AG08395 (cell line): ENCODE measurements around the gene PSORS1C2.

Source experiments
- DNase-seq: peaks from one replicate; pipeline ENCODE4 v3.0.0; 2012; ENCODE audit warnings: mixed read lengths, low spot score

Gene PSORS1C2

DNA sequence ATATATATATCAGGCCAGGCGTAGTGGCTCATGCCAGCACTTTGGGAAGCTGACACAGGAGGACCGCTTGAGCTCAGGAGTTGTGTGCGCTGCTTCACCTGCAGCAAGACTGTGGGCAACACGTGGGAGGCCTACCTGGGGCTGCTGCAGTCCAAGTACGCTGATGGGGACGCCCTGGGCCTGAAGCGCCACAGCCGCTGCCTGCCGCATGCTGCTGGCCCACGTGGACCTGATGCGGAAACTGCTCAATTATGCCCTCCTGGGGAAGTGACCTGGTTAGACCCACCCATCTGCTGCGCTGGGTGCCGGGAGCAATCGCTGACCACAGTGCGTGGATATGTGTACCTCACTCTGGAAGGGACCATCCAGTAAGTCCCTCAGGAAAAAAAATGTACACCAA, 1.8 kb upstream of the PSORS1C2 start:
- no peak for DNase-seq

DNA sequence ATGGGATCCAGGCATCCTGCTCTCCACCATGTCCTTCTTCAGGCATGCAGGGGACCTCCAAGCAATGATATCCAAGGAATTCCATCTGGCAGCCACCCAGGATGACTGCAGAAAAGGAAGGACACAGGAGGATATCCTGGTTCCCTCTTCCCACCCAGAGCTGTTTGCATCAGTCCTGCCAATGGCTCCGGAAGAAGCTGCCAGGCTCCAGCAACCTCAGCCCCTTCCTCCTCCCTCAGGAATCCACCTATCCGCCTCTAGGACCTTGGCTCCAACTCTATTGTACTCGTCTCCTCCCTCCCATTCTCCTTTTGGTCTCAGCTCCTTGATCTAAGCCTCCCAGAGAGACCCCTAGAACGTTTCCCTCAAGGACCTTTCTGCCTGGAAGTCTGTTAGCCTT, 733 bp upstream of the PSORS1C2 start:
- DNase-seq: peak; percentile 33

DNA sequence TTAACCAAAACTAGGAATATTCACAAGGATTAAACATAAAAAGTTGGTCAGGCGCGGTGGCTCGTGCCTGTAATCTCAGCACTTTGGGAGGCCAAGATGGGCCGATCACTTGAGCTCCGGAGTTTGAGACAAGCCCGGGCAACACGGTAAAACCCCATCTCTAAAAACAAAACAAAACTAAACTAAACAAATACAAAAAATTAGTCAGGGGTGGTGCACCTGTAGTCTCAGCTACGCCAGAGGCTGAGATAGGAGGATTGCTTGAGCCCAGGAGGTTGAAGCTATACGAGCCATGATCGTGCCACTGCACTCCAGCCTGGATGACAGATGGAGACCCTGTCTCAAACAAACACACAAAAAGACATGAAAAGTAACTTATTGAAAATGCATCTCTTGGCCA, 3.2 kb downstream of the PSORS1C2 start:
- no peak for DNase-seq

DNA sequence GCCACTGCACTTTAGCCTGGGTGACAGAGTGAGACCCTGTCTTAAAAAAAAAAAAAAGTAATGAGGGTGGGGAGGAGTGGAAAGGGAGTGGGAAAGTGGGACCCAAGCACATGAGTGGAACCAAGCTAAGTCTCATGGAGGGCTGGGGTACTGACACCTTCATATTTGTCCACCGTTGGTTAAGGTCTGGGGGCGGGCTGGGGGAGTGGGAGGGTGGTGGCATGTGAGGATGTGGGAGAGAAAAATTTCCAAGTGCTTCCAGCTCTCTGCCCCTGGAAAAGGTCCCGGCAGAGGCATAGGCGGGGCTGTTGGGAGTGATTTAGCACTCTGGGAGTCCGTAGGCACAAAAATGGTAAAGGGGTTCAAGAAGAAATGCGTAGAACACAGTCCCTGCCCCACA, 6.1 kb downstream of the PSORS1C2 start:
- no peak for DNase-seq

DNA sequence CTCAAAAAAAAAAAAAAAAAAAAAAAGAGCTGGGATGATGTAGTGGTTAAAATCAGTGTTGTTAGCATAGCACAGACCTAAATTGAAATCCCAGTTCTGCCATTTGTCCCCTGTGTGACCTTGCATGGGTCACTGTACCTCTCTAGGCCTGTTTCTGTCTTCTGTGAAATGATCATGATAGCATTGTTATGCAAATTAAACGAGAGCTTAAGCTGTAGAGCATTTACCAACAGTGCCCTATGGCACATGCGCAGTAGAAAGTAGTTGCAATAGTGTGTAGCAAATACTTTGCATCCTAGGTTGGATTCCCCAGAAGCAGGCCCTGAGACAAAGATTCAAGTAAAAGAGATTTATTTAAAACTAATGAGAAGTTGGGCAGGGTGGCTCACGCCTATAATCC, 7.3 kb downstream of the PSORS1C2 start:
- DNase-seq: no peak

DNA sequence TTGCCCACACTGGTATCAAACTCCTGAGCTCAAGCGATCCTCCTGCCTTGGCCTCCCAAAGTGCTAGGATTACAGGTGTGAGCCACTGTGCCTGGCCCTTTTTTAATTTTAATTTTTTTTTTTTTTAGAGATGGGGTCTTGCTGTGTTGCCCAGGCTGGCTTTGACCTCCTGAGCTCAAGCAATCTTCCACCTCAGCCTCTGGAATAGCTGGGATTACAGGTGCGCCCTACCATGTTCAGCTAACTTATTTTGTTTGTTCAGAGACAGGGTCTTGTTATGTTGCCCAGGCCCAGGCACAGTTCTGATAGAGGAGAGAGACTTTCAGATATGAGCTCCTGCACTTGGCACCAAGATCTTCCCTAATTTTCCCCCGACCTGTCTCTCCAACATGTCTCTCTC, 8.1 kb downstream of the PSORS1C2 start:
- DNase-seq: no peak

DNA sequence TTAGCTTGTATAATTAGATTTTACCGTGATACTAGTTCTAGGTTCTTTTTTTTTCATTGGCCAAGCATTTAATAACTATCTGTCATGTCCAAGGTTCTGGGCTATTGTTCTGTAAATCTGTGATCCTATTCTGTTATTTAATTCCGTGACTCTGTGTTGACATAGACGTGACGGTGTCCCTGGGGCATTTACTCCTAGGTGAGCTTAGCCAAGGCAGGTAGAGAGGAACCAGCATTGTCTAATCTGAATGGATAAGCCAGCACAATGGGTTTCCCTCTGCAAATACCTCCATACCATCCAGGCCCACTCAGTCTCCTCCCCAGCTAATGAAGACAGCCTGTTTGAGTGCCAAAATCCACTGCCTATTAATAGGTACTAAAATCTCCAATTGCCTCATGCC, 9.7 kb downstream of the PSORS1C2 start:
- DNase-seq: no peak

DNA sequence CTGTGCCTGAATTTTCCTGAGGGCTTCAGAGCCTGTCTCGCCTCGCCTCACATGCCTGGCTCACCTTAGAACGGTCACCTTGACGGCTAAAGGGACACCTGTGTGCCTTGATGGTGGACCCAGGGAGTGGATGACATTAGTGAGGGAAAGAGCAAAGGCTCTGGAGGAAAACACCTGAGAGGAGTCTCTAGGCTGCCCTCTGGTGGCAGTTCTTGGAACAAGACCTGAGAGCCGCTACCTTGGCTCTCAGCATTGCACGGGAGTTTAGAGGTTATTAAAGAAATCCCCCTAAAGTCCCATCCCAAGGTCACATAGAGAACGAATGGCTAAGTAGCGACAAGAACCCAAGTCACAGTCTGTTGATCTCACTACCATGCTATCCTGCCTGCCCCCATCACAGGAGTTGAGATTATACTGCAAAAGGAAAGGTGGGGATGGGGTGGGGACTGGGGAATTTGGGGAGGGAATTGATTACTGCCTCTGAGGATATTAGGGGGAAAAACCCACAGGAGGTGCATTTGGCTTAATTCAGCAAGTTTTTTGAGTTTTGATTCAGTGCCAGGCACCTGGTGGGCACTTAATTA, 10.7 kb downstream of the PSORS1C2 start:
- DNase-seq: peak; percentile 59

DNA sequence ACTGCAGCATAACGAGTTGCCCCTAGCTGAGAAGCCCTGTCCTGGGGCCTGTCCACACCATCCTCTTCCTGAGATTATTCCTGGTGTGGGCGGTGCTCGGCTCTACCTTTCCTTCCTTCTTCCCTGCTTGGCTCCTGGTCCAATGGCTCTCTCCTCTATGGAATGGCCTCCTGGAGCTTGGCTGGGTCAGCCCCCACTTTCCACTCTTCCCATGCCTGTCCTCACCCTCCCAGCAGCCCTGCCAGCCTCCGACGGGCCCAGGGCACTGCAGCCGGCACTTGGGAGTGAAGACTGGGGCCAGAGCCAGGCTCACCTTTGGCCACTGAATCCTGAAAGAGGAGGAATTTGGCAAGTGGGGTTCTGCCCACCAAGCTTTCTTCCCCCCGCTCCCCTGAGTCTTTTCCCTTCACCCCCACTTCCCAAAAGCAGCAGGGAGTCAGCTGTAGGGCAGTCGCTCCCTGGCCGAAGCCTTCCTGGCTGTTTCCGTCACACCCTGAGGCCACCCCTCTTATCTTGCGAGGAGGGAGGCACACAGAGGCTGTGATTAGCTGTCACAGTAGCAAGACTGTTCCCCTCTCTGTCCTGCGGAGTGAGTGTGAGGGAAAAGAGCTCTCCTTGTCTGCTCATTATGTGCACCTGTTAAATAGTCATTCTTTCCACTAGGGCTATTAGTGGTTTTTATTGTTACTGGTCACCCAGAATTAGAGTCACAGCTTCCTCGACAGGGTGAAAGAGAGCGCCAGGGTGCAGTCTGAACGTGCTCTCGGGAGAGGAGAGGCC, 12.3 kb downstream of the PSORS1C2 start:
- DNase-seq: no peak

DNA sequence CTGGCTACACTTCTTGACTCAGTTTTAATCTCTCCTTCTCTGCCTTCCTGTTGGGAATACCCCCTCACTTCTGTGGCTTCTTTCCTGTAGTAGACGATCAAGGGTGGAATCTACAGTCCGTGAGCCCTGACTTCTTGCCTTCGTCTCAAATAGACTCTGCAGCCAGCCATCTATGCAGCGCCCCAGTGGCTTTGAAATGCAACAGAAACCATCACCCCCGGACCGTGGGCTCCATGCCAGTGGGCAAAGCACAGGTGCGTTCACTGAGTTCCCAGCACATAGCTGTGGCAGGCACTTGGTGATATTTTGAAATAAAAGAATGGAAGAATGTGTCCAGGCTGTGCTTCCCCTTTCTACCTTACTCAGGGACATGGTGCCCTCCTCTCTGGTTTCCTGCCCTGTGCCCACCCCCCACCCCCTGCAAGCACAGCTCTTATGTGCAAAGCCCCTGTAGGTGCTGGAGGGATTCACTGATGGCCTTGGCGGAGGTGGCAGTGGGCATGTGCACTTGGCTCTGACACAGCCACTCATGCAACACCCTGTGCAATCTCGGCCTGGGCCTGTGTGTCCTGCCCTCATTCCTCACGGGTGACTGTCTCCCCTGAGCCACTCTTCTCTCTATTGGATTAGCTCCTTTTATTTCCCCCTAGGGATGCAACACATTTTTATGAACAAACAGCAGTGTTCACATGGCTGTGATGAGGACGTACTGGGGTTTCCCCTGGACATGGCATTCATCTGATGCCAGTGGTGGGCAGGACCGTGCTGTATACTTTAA, 13.1 kb downstream of the PSORS1C2 start:
- peak; percentile 86 for DNase-seq

DNA sequence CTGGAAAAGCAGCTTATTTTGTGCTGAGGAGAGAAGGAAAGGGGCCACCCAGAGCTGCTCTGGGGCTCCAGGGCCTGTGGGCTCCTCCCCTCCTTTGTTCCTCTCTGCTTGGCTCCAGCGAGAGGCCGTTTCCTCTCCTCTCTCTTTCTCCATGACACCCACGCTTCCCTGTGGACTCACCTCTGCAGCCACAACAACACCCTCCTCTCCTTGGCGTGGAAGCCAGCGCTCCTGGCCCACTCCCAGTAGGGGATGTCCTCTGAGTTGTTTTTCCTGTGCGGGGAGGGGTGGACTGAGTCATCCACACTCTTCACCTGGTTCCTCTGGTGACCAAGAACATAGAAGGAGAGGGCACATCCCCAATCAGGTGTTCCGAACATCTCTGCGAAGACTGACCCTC, 13.7 kb downstream of the PSORS1C2 start:
- DNase-seq: no peak

DNA sequence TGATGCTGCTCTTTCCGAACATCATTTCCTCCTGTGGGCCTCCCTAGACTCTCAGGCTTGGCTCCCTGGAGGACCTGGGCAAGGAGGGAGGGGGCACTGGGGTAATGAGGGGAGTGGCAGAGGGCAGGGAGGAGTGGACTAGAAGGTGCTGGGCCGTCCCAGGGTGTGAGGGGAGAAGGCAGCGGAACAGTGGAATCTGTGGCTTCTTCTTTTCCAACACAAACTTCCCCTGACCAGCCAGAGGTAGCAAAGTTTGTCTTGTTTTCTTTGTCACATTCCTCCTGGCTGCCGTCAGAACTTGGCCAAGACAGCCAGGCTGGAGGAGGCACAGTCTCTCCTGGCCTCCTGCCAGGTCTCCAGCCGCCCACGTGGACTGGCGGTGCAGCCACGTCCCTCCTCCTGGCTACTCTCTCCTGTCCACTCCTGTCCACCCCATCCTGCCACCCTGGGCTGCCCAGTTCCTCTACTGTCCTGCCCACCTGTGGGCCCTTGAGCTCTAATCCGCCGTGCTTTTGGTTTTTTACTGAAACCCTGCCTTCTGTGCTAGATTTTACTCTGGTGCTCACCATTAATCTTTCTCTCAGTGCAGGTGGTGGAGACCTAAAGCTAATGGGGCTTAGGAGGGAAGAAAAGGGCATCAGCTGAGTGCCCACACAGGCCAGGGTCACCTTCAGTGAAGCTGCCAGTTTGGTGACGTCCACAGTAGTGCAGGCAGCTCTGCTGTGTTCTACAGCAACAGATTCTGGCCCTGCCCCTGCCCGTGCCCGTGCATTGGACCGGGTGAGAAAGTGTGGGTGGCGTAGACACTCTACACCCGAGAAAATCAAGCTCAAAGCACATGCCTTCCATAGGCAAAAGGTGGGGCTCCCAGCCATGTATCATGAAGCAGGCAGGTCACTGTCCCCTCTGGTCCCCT, 15.8 kb downstream of the PSORS1C2 start:
- DNase-seq: peak; percentile 78

DNA sequence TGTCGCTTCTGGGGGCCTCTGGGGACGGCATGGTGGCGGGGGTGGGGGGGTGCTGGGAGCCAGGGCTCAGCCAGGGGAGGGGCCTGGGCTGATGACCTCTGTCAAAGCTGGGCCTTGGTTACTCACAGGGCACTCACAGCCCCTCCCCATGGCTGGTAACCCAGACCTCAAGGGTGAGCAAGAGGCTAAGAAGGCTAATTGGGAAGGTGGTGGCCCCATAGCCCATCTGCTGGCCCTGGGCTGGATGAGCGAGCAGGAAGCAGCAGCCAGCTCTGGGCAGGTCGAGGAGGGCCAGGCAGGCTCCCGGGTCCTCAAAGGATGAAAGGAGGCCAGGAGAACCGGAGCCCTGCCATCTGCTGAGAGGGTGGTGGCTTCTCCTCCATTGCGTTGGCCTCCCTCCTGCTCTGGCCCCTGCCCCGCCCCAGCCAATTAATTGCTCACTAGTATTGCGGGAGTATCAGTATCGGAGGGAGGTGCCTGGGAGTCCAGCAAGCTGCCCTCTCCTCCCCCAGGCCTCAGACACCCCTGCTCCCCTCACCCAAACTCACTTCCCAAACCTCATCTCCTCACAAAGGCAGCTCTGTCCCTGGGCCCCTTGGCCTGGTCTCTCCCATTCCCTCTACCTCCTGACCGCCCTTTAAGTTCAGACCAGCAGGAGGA, 17.6 kb downstream of the PSORS1C2 start:
- DNase-seq: no peak

DNA sequence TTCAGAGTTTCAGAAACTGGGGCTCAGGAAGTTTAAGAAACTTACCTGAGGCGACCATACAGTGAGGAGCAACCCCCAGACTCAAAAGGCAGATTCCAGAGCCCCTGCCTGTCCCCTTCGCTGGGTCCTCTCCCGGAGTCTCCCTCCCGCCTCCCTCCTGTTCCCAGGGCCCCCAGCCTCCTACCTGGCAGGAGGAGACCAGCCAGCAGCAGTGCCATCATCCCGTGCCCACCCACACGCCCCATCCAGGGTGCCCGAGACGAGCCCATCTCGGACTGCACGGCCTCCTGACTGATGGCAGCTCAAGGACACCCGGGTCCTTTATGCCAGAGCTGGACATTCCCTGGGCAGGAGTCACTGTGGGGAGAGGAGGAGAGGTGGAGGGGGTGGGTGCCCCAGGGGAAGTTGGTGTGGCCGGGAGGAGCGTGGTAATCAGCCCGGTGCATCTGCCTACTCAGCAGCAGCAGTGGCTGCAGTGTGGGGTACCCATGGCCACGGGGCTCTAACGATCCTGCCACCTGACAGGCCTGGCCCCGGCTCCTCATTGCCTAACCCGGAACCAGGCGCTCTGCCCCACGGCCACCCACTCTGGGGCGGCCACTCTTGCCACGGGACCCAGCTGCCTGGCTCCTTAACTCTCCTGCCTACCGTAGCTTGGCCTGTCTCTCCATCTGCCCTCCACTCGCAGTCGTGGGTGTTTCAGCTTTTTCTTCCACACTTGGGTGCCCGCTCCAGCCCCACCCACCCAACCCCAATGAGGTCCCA, 18.5 kb downstream of the PSORS1C2 start, which contains the start of gene CDSN:
TSS of gene CDSN (minus strand) at position 296 of the 765 bp plus-strand sequence. CDS start at position 269, 27 bp downstream.
- DNase-seq: no peak

DNA sequence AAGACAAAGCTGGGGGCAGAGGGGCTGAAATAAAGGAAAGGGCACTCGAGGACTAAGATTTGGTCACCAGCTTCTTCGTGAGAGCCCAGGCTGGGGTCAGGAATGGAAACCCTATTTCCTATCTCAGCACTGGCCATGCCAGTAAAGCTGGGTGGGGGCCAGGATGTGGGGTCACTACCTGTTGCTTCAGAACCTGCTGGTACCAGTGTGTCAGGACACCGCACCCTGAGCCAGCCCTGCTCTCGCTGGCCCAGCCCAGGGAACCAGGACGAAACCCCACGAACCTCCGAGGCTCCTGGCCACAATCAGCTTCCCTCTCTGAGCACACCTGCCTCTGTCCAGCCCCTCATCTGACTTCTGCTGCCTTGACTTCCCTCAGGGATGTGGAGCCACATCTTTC, 20.7 kb downstream of the PSORS1C2 start:
- DNase-seq: no peak

DNA sequence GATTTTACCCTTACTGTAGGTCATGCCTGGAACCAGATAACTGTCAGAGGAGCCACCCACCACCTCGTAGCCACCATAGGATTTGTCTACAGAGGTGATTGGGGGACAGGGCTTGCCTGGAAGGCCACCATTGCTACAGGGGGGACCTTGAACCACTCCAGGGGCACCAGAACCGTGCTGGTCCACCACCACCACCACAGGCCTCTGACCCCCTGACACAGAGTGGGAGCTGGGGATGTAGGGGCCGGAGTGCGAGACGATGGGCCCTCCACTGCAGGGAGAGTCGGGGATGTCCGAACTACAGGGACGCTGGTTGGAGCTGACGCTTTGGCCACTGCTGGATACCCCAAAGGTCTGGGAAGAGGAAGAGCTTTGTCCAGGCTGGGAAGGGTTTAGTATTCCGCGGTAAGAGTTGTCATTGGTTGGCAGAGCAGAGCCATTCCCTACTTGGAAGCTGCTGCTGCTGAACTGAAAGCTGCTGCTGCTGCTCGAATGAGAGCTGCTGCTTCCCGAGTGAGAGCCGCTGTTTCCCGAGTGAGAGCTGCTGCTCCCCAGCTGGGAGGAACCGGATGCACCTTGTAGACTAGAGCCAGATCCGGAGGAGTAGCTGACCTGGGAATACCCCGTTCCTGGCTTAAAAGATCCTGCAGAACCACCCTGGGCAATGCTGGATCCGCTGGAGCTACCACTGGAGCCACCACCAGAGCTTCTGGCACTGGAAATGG, 22.0 kb downstream of the PSORS1C2 start:
- peak; percentile 41 for DNase-seq

DNA sequence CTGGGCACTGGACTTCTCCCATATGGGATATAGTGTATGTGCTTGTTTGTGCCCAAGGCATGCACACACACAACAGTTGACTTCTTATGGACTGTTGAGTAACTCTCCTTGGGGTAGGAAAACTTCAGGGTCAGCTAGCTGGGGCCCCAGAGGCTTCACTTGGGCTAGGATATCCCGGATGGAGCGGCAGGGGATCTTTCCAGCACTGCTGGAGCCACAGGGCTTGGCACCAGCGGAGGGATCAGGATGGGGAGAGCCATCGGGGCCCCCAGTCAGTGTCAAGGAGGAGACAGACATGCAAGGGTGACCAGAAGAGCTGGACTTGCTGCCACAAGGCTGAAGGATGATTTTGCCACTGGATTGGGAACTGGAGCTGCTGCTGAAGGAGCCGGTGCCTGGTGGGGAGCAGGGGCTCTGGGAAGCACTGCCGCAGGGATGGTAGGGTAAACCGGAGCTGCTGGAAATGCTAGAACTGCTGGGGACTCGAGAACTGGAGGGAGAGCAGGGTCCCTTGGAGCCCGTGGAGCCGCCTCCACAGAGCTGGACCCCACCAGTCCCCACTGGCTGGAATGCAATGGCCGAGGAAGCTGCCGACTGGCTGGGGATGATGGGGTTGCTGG, 22.8 kb downstream of the PSORS1C2 start:
- DNase-seq: no peak

DNA sequence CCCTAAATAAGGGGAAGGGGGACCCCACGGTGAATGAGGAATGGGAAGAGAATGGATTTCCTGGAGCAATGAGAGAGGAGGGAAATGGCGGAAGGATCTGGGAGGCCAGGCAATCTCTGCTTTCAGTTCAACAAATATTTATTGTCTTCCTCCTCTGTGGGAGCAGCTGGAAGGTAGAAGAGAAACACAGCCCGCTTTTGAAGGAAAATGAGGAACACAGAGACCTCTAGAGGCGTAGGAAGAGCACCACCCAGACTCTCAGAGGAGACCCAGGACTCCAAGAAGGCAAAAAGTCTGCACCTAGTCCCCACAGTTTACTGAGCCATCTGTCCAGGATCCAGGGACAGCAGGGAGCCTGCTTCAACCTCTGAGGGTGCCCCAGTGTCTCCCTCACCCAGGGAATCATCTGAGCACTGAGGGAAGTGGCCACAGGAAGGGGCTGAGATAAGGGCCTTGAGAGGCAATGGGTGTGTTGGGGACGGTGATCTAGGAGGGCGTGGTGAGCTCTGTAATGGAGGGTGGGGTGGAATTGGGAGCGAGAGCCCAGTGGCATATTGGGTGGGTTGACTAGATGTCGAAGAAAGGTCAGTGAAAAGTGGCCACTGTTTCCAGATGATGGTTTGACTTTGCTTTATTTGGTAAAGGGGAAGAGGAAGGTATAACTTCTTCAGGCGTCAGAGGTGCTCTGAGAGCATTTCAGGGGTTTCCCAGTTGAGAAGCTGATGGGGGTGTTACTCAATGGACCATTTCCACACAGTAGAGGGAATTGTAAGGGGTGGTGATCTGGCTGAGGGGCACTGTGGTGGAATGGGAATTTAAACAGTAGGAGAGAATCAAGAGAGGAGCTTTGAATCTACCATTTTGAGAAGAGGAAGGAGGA, 23.7 kb downstream of the PSORS1C2 start:
- peak; percentile 55 for DNase-seq

DNA sequence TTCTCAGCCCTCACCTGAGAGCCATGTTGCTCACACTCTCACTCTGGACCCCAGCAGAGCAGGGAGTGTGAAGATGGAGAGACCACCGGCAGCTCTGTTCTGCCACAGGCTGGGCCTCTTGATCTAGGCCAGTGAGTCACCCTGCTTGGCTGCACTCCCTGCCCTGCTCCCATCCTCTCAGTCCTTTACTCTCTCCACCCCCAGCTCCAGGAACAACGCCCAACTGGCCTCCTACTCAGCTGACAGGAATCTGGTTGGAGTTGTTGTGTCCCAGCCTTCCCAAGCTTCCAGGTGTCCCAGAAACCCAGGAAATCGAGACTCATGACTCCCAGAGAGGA, 24.4 kb downstream of the PSORS1C2 start, which contains the start of gene PSORS1C1:
TSS of gene PSORS1C1 (plus strand) at position 260 of the 338 bp plus-strand sequence. CDS start 14,833 bp downstream, outside the sequence.
- DNase-seq: peak; percentile 97
